T-cell (primary cell): ENCODE measurements around the gene WWTR1. TPM values are rescaled to one million over a fixed set of nuclear protein-coding genes. Genes with fewer than 3 reads are reported as not detected.

Source experiments
- ATAC-seq, 4 experiments: fragments of 200-7000 bp in 3 of 4; fragments of 150-1000 bp in 1 of 4; cut with Tn5 transposase; replicated peaks in 1 of 4; 1 replicate in 3 of 4; 2 replicates in 1 of 4; pipeline ENCODE4 v1.10.0; 2021; ENCODE audit warnings: moderate library complexity in 3 of 4, mild to moderate bottlenecking in 2 of 4, moderate number of reproducible peaks in 1 of 4
- CTCF ChIA-PET, 2 donors: fragments of 300-600 bp; sonication (Branson Sonifier 250); formaldehyde crosslinking; loops; one replicate each; lab custom pipeline; 2022; ENCODE audit warnings: antibody characterized with exemption in 2 of 2; lab: Charles Lee
- POLR2A ChIA-PET, 2 donors: fragments of 300-600 bp; sonication (Branson Sonifier 250); formaldehyde crosslinking; loops; one replicate each; lab custom pipeline; 2022; ENCODE audit warnings: antibody characterized with exemption in 2 of 2; lab: Charles Lee
- DNase-seq, 35 experiments: peaks; one replicate each; pipeline versions ENCODE4 v3.0.0 to v3.0.0-alpha.2; 2013 to 2023
- H3K27ac ChIP-seq: one replicate; pipeline ENCODE4 v1.5.1; 2013; ENCODE audit warnings: low read length
- H3K27me3 ChIP-seq, 2 experiments: replicated peaks in 1 of 2; 1 replicate in 1 of 2; 2 replicates in 1 of 2; pipeline versions ENCODE4 v1.6.1 to v1.7.0; 2013; ENCODE audit warnings: low read length in 1 of 2, mixed read lengths in 1 of 2; ENCODE audit not compliant: control insufficient read depth in 2 of 2, insufficient read depth in 2 of 2; ENCODE audit errors: extremely low read depth in 1 of 2
- H3K36me3 ChIP-seq, 2 donors: 1 replicate in 1 of 2; 2 replicates in 1 of 2; pipeline versions ENCODE4 v1.6.1 to v1.7.0; 2013; ENCODE audit warnings: low read length in 1 of 2; ENCODE audit not compliant: control insufficient read depth in 2 of 2, insufficient read depth in 1 of 2; ENCODE audit errors: extremely low read depth in 1 of 2
- H3K4me1 ChIP-seq, 2 experiments: 1 replicate in 1 of 2; 2 replicates in 1 of 2; pipeline versions ENCODE4 v1.6.1 to v1.7.0; 2013; ENCODE audit warnings: low read length in 2 of 2, mixed read lengths in 1 of 2; ENCODE audit not compliant: insufficient read depth in 2 of 2, control insufficient read depth in 1 of 2; ENCODE audit errors: extremely low read depth in 1 of 2
- H3K4me3 ChIP-seq, 2 donors: 1 replicate in 1 of 2; 2 replicates in 1 of 2; pipeline versions ENCODE4 v1.5.1 to v1.7.0; 2013; ENCODE audit warnings: mild to moderate bottlenecking in 2 of 2, low read length in 1 of 2, moderate library complexity in 1 of 2; ENCODE audit not compliant: control insufficient read depth in 1 of 2; ENCODE audit errors: extremely low read depth in 1 of 2
- H3K9me3 ChIP-seq: 2 replicates; pipeline ENCODE4 v1.7.0; 2013
- H3K27ac Mint-ChIP-seq, 2 donors: one replicate each; pipeline ENCODE4 v1.8.0; 2020 to 2021; ENCODE audit warnings: mild to moderate bottlenecking in 2 of 2, mixed read lengths in 2 of 2
- H3K27me3 Mint-ChIP-seq, 2 donors: one replicate each; pipeline ENCODE4 v1.8.0; 2021 to 2022; ENCODE audit warnings: mixed read lengths in 2 of 2
- H3K36me3 Mint-ChIP-seq: one replicate; pipeline ENCODE4 v1.8.0; 2021; ENCODE audit warnings: mixed read lengths
- H3K4me1 Mint-ChIP-seq, 3 donors: one replicate each; pipeline ENCODE4 v1.8.0; 2020 to 2022; ENCODE audit warnings: mixed read lengths in 3 of 3, mild to moderate bottlenecking in 1 of 3
- H3K4me3 Mint-ChIP-seq, 3 donors: one replicate each; pipeline ENCODE4 v1.8.0; 2020 to 2022; ENCODE audit warnings: mild to moderate bottlenecking in 3 of 3, mixed read lengths in 3 of 3, moderate library complexity in 3 of 3
- H3K9me3 Mint-ChIP-seq, 3 donors: one replicate each; pipeline ENCODE4 v1.8.0; 2020 to 2022; ENCODE audit warnings: mixed read lengths in 3 of 3
- WGBS: methylation state at CpG from one replicate; pipeline ENCODE4 v1.1.5; 2013; ENCODE audit warnings: missing lambda C conversion rate; ENCODE audit not compliant: insufficient coverage; 5-methylcytosine and 5-hydroxymethylcytosine counted together
- total RNA-seq, 35 experiments: library from RNA in 6 of 35; stranded (reverse) in 6 of 35; fragments of 120-200 nt in 1 of 35; gene quantifications; one replicate each; pipeline versions ENCODE4 v1.2.1 to v1.2.4 and lab custom pipeline; 2013 to 2026

Gene WWTR1
- total RNA-seq, 5 donors from 2014 or later (not counting 1 experiment from before 2014, with no cell fraction given): 0.43 to 1.6 (median 1.1) TPM

- ATAC-seq (no peak), DNase-seq (no peak)
- H3K4me3 ChIP-seq: no peak overlapping the region
- 52% methylated on average over 2 of the region's 5 CpGs for WGBS
- Mint-ChIP-seq H3K9me3 (no peaks in the 10 kb centered on the region), H3K27ac (no peak overlapping the region), H3K27me3 (peaks cover 8 to 12% of the 10 kb centered on the region in 2 donors), H3K4me3 (no peak overlapping the region), H3K36me3 (no peaks in the 10 kb centered on the region), H3K4me1 (no peaks in the 10 kb centered on the region)
- no peaks in the 10 kb centered on the region for H3K4me1 ChIP-seq
- peaks cover 0 to 2% of the 10 kb centered on the region in 2 experiments for H3K27me3 ChIP-seq
- CTCF ChIA-PET: no interaction called here
- no peak overlapping the region for H3K27ac ChIP-seq
- no peaks in the 10 kb centered on the region for H3K36me3 ChIP-seq
- POLR2A ChIA-PET: no interaction called here
- no peaks in the 10 kb centered on the region for H3K9me3 ChIP-seq
Observed at GRCh38 chr3:149486726-149487125, 171.1 kb downstream of the WWTR1 start.

GRCh38 chr3:149481491-149481890 lies 176.3 kb downstream of the WWTR1 start:
- Mint-ChIP-seq H3K36me3 (no peaks in the 10 kb centered on the region), H3K4me1 (no peaks in the 10 kb centered on the region), H3K27me3 (peaks cover 6 to 8% of the 10 kb centered on the region in 2 donors), H3K4me3 (no peak overlapping the region), H3K9me3 (no peaks in the 10 kb centered on the region), H3K27ac (no peak overlapping the region)
- Histone ChIP-seq H3K4me3 (no peak overlapping the region), H3K9me3 (no peaks in the 10 kb centered on the region), H3K27me3 (peaks cover 0 to 6% of the 10 kb centered on the region in 2 experiments), H3K36me3 (no peaks in the 10 kb centered on the region), H3K4me1 (no peaks in the 10 kb centered on the region), H3K27ac (no peak overlapping the region)
- ChIA-PET CTCF (no interaction called here), POLR2A (no interaction called here)
- ATAC-seq (no peak), DNase-seq (no peak)
- no CpG with 5 or more reads among the region's 2 CpGs for WGBS

GRCh38 chr3:149481056-149481455 lies 176.8 kb downstream of the WWTR1 start:
- no peaks in the 10 kb centered on the region for H3K4me1 Mint-ChIP-seq
- DNase-seq (no peak), ATAC-seq (no peak)
- peaks cover 6 to 8% of the 10 kb centered on the region in 2 donors for H3K27me3 Mint-ChIP-seq
- H3K4me3 Mint-ChIP-seq: no peak overlapping the region
- no peaks in the 10 kb centered on the region for H3K9me3 Mint-ChIP-seq
- Histone ChIP-seq H3K36me3 (no peaks in the 10 kb centered on the region), H3K4me1 (no peaks in the 10 kb centered on the region), H3K9me3 (no peaks in the 10 kb centered on the region), H3K27me3 (peaks cover 0 to 8% of the 10 kb centered on the region in 2 experiments), H3K27ac (no peak overlapping the region), H3K4me3 (no peak overlapping the region)
- no CpG with 5 or more reads among the region's 3 CpGs for WGBS
- ChIA-PET CTCF (no interaction called here), POLR2A (no interaction called here)
- H3K27ac Mint-ChIP-seq: no peak overlapping the region
- H3K36me3 Mint-ChIP-seq: no peaks in the 10 kb centered on the region

- DNase-seq (peak in 7 of 35 experiments; percentile 2 to 25 (median 7)), ATAC-seq (no peak)
- ChIA-PET POLR2A (no interaction called here), CTCF (no interaction called here)
- H3K4me1 ChIP-seq: no peaks in the 10 kb centered on the region
- no peaks in the 10 kb centered on the region for H3K9me3 Mint-ChIP-seq
- H3K36me3 Mint-ChIP-seq: no peaks in the 10 kb centered on the region
- H3K9me3 ChIP-seq: no peaks in the 10 kb centered on the region
- H3K27me3 Mint-ChIP-seq: peaks cover 6 to 8% of the 10 kb centered on the region in 2 donors
- WGBS: 97% methylated on average over 9 of the region's 15 CpGs
- no peak overlapping the region for H3K27ac ChIP-seq
- no peak overlapping the region for H3K27ac Mint-ChIP-seq
- no peaks in the 10 kb centered on the region for H3K36me3 ChIP-seq
- H3K4me3 ChIP-seq: no peak overlapping the region
- peaks cover 0 to 12% of the 10 kb centered on the region in 2 experiments for H3K27me3 ChIP-seq
- H3K4me1 Mint-ChIP-seq: no peaks in the 10 kb centered on the region
- H3K4me3 Mint-ChIP-seq: no peak overlapping the region
Observed at GRCh38 chr3:149480326-149481017, 177.4 kb downstream of the WWTR1 start.

- Mint-ChIP-seq H3K4me3 (no peak overlapping the region), H3K27ac (no peak overlapping the region), H3K4me1 (no peaks in the 10 kb centered on the region), H3K9me3 (no peaks in the 10 kb centered on the region), H3K27me3 (peaks cover 6 to 8% of the 10 kb centered on the region in 2 donors), H3K36me3 (no peaks in the 10 kb centered on the region)
- H3K27me3 ChIP-seq: peaks cover 0 to 12% of the 10 kb centered on the region in 2 experiments
- WGBS: 87% methylated on average over 8 of the region's 14 CpGs
- no peaks in the 10 kb centered on the region for H3K4me1 ChIP-seq
- ATAC-seq (no peak), DNase-seq (no peak)
- H3K4me3 ChIP-seq: no peak overlapping the region
- POLR2A ChIA-PET: no interaction called here
- CTCF ChIA-PET: no interaction called here
- H3K36me3 ChIP-seq: no peaks in the 10 kb centered on the region
- H3K9me3 ChIP-seq: no peaks in the 10 kb centered on the region
- no peak overlapping the region for H3K27ac ChIP-seq
Observed at GRCh38 chr3:149479621-149480325, 178.1 kb downstream of the WWTR1 start.

- Mint-ChIP-seq H3K27ac (no peak overlapping the region), H3K4me3 (no peak overlapping the region), H3K4me1 (no peaks in the 10 kb centered on the region), H3K27me3 (peaks cover 6 to 9% of the 10 kb centered on the region in 2 donors), H3K36me3 (no peaks in the 10 kb centered on the region), H3K9me3 (no peaks in the 10 kb centered on the region)
- ChIA-PET POLR2A (no interaction called here), CTCF (no interaction called here)
- Histone ChIP-seq H3K27ac (no peak overlapping the region), H3K27me3 (peaks cover 0 to 14% of the 10 kb centered on the region in 2 experiments), H3K36me3 (no peaks in the 10 kb centered on the region), H3K4me1 (no peaks in the 10 kb centered on the region), H3K9me3 (no peaks in the 10 kb centered on the region), H3K4me3 (no peak overlapping the region)
- 81% methylated on average over 3 of the region's 4 CpGs for WGBS
- ATAC-seq (no peak), DNase-seq (no peak)
Observed at GRCh38 chr3:149476225-149476624, 181.6 kb downstream of the WWTR1 start.
